Liver (tissue), 9 donors: ENCODE measurements around the gene LZTS3. TPM values are rescaled to one million over a fixed set of nuclear protein-coding genes. Genes with fewer than 3 reads are reported as not detected.
A peak's percentile ranks its signal among the peaks of the same experiment; 100 is the strongest.

Source experiments
- DNase-seq: peaks from one replicate; pipeline ENCODE4 v3.0.0-alpha.2; 2017; ENCODE audit warnings: low spot score
- H3K27ac ChIP-seq, 2 donors: one replicate each; pipeline ENCODE4 v1.7.0; 2013; ENCODE audit warnings: inconsistent platforms in 2 of 2, low read length in 2 of 2, control low read depth in 1 of 2, low read depth in 1 of 2, mild to moderate bottlenecking in 1 of 2
- H3K27me3 ChIP-seq, 4 donors: one replicate each; pipeline versions ENCODE4 v1.6.1 to v1.7.0; 2013; ENCODE audit warnings: low read length in 3 of 4, inconsistent platforms in 1 of 4, mild to moderate bottlenecking in 1 of 4, moderate library complexity in 1 of 4; ENCODE audit not compliant: control insufficient read depth in 4 of 4, insufficient read depth in 4 of 4
- H3K36me3 ChIP-seq, 4 donors: one replicate each; pipeline versions ENCODE4 v1.6.1 to v1.7.0; 2013; ENCODE audit warnings: low read length in 3 of 4, mild to moderate bottlenecking in 3 of 4, low read depth in 1 of 4, moderate library complexity in 1 of 4; ENCODE audit not compliant: control insufficient read depth in 4 of 4, insufficient read depth in 3 of 4
- H3K4me1 ChIP-seq, 4 donors: one replicate each; pipeline versions ENCODE4 v1.6.1 to v1.7.0; 2013; ENCODE audit warnings: low read length in 3 of 4, mild to moderate bottlenecking in 3 of 4, moderate library complexity in 1 of 4; ENCODE audit not compliant: control insufficient read depth in 4 of 4, insufficient read depth in 4 of 4
- H3K4me3 ChIP-seq, 3 donors: one replicate each; pipeline versions ENCODE4 v1.6.1 to v1.7.0; 2013; ENCODE audit warnings: low read length in 3 of 3, control low read depth in 1 of 3, low read depth in 1 of 3, mild to moderate bottlenecking in 1 of 3
- H3K9ac ChIP-seq, 2 donors: one replicate each; pipeline ENCODE4 v1.7.0; 2013; ENCODE audit warnings: low read length in 2 of 2, mild to moderate bottlenecking in 2 of 2, moderate library complexity in 2 of 2, control low read depth in 1 of 2, low read depth in 1 of 2
- H3K9me3 ChIP-seq, 4 donors: one replicate each; pipeline versions ENCODE4 v1.6.1 to v1.7.0; 2013; ENCODE audit warnings: low read length in 3 of 4; ENCODE audit not compliant: control insufficient read depth in 4 of 4
- ATF3 ChIP-seq: IDR thresholded peaks from 2 replicates; pipeline ENCODE4 v1.6.1; 2016; ENCODE audit warnings: antibody characterized with exemption
- CTCF ChIP-seq: fragments of 150-350 bp; IDR thresholded peaks from 2 replicates; pipeline ENCODE4 v1.5.1; 2017; ENCODE audit warnings: improper control_type of control experiment, low read depth, low read length; ENCODE audit not compliant: missing input control
- FOXA1 ChIP-seq: IDR thresholded peaks from 2 replicates; pipeline ENCODE4 v1.6.1; 2016; ENCODE audit warnings: antibody characterized with exemption
- HNF4G ChIP-seq: IDR thresholded peaks from 2 replicates; pipeline ENCODE4 v1.6.1; 2016; ENCODE audit warnings: antibody characterized with exemption
- RAD21 ChIP-seq, 2 donors: IDR thresholded peaks; 2 replicates each; pipeline ENCODE4 v1.6.1; 2016; ENCODE audit warnings: antibody characterized with exemption in 2 of 2, mild to moderate bottlenecking in 2 of 2
- RXRA ChIP-seq, 2 donors: IDR thresholded peaks; 2 replicates each; pipeline ENCODE4 v1.6.1; 2017 to 2018; ENCODE audit warnings: antibody characterized with exemption in 2 of 2, mild to moderate bottlenecking in 1 of 2
- SP1 ChIP-seq: IDR thresholded peaks from 2 replicates; pipeline ENCODE4 v1.6.1; 2018; ENCODE audit warnings: antibody characterized with exemption, mild to moderate bottlenecking
- TAF1 ChIP-seq: conservative IDR thresholded peaks from 2 replicates; pipeline ENCODE4 v1.6.1; 2016; ENCODE audit warnings: antibody characterized with exemption, mild to moderate bottlenecking
- ZBTB33 ChIP-seq: IDR thresholded peaks from 2 replicates; pipeline ENCODE4 v1.6.1; 2016; ENCODE audit warnings: antibody characterized with exemption
- WGBS: extraction: QIAGEN DNeasy Blood & Tissue Kit; methylation state at CpG from one replicate; pipeline ENCODE4 v1.1.7; 2013; 5-methylcytosine and 5-hydroxymethylcytosine counted together
- polyA plus RNA-seq, 2 donors: library from polyadenylated mRNA; stranded (reverse) in 1 of 2; unstranded in 1 of 2; fragments of 200-250 nt in 1 of 2; fragments of >200 nt in 1 of 2; fragmentation: Nextera tagmentation in 1 of 2; extraction: Ambion mirVana in 1 of 2; gene quantifications; one replicate each; pipeline versions ENCODE4 v1.2.1 to v1.2.3, GENCODE V29; 2013 to 2015
- total RNA-seq, 2 donors: library from RNA; depleted of rRNA; stranded (reverse); fragments of >200 nt; gene quantifications; one replicate each; pipeline ENCODE4 v1.2.3, GENCODE V29; 2014
- donor health status: healthy.
- donor health status: healthy.
- donor health status: healthy.
- donor health status: healthy.
- donor health status: healthy.

Gene LZTS3
- total and polyA plus RNA-seq, 4 donors = 1.9 to 3.7 (median 3.5) TPM

- H3K9ac ChIP-seq = no peak overlapping the region
- H3K4me3 ChIP-seq = no peak overlapping the region
- TF ChIP-seq HNF4G = no peak
- TF ChIP-seq FOXA1 = no peak
- TF ChIP-seq ZBTB33 = no peak
- TF ChIP-seq TAF1 = no peak
- TF ChIP-seq ATF3 = no peak
- no peaks in the 10 kb centered on the region for H3K27me3 ChIP-seq
- H3K36me3 ChIP-seq = peaks cover 0 to 8% (median under 1%) of the 10 kb centered on the region in 4 donors
- H3K9me3 ChIP-seq = no peaks in the 10 kb centered on the region
- peaks cover 2 to 14% (median 9%) of the 10 kb centered on the region in 4 donors for H3K4me1 ChIP-seq
- 86% methylated on average over 4 of the region's 4 CpGs for whole genome bisulfite sequencing
- H3K27ac ChIP-seq = no peak overlapping the region
- no peak for DNase-seq
Measured at GRCh38 chr20:3116341-3116740, 57.0 kb downstream of the LZTS3 start.

- H3K27me3 ChIP-seq = no peaks in the 10 kb centered on the region
- peak; percentile 78 to 81 for TF ChIP-seq RAD21 (IDR thresholded peaks at IDR 0.05)
- TF ChIP-seq SP1 = no peak
- TF ChIP-seq CTCF = peak; percentile 77
- no peak for TF ChIP-seq HNF4G
- TF ChIP-seq ZBTB33 = no peak
- no peak for TF ChIP-seq RXRA (IDR thresholded peaks at IDR 0.05)
- H3K9me3 ChIP-seq = no peaks in the 10 kb centered on the region
- 53% methylated on average over 30 of the region's 30 CpGs for WGBS
- peaks cover 2 to 14% (median 9%) of the 10 kb centered on the region in 4 donors for H3K4me1 ChIP-seq
- H3K36me3 ChIP-seq = no peaks in the 10 kb centered on the region
- no peak overlapping the region for H3K4me3 ChIP-seq
- H3K9ac ChIP-seq = no peak overlapping the region
- no peak for DNase-seq
- no peak overlapping the region for H3K27ac ChIP-seq
Measured at GRCh38 chr20:3115190-3116107, 57.9 kb downstream of the LZTS3 start.

Other genes starting within 250 kb of the LZTS3 start
- gene GNRH2, start 129.9 kb downstream of the LZTS3 start, total RNA-seq = under 1 TPM in 1 of 2 donors, not detected in 1; 0.25 TPM
- under 1 TPM; 0.44 to 0.58 TPM for gene GNRH2, start 129.9 kb downstream of the LZTS3 start, polyA plus RNA-seq
- 10 to 100 TPM; 26.9 to 29.1 TPM for gene MRPS26, start 127.5 kb downstream of the LZTS3 start, total RNA-seq
- 10 to 100 TPM; 51.5 to 65.2 TPM for gene MRPS26, start 127.5 kb downstream of the LZTS3 start, polyA plus RNA-seq
- 1 to 10 TPM in 1 of 2 donors, under 1 TPM in 1; 0.75 to 6.5 TPM for gene OXT, start 101.9 kb downstream of the LZTS3 start, total RNA-seq
- 10 to 100 TPM in 1 of 2 donors, 1 to 10 TPM in 1; 2.0 to 41.6 TPM for gene OXT, start 101.9 kb downstream of the LZTS3 start, polyA plus RNA-seq
- gene AVP, start 88.8 kb downstream of the LZTS3 start, total RNA-seq = not detected
- 1 to 10 TPM in 1 of 2 donors, not detected in 1; 2.5 TPM for gene AVP, start 88.8 kb downstream of the LZTS3 start, polyA plus RNA-seq
- gene FASTKD5, start 13.7 kb downstream of the LZTS3 start, total RNA-seq = 10 to 100 TPM; 11.5 to 19.0 TPM
- 10 to 100 TPM in 1 of 2 donors, 1 to 10 TPM in 1; 9.3 to 12.0 TPM for gene FASTKD5, start 13.7 kb downstream of the LZTS3 start, polyA plus RNA-seq
- gene UBOX5, start 13.7 kb downstream of the LZTS3 start, total RNA-seq = 1 to 10 TPM; 1.6 to 1.9 TPM
- gene UBOX5, start 13.7 kb downstream of the LZTS3 start, polyA plus RNA-seq = 1 to 10 TPM; 1.5 to 2.0 TPM
- gene DDRGK1, start 31.1 kb upstream of the LZTS3 start, total RNA-seq = 10 to 100 TPM; 16.8 to 40.0 TPM
- gene DDRGK1, start 31.1 kb upstream of the LZTS3 start, polyA plus RNA-seq = 10 to 100 TPM; 57.0 to 72.4 TPM
- gene ITPA, start 35.9 kb upstream of the LZTS3 start, total RNA-seq = 10 to 100 TPM; 14.4 to 14.9 TPM
- 10 to 100 TPM; 24.6 to 39.8 TPM for gene ITPA, start 35.9 kb upstream of the LZTS3 start, polyA plus RNA-seq
- under 1 TPM; under 0.01 to 0.05 TPM for gene SLC4A11, start 65.6 kb upstream of the LZTS3 start, total RNA-seq
- under 1 TPM; 0.08 to 0.13 TPM for gene SLC4A11, start 65.6 kb upstream of the LZTS3 start, polyA plus RNA-seq
- 1 to 10 TPM; 3.0 to 4.4 TPM for gene DNAAF9, start 234.1 kb upstream of the LZTS3 start, total RNA-seq
- 1 to 10 TPM; 1.4 to 1.9 TPM for gene DNAAF9, start 234.1 kb upstream of the LZTS3 start, polyA plus RNA-seq